Stimulated activated CD4-positive, alpha-beta T cell treated with anti-CD3 and anti-CD28 coated beads, Interleukin-1b, Interleukin-23, amount 100 ng/mL, for 48 hours (primary cell): ENCODE measurements around the gene LZTS2.

Experiments used
- DNase-seq: peaks from one replicate; pipeline ENCODE4 v3.0.0-alpha.2; 2020

Gene LZTS2

GRCh38 chr10:100978901-100979195 lies 20.8 kb upstream of the LZTS2 start:
- DNase-seq = no peak

DNA sequence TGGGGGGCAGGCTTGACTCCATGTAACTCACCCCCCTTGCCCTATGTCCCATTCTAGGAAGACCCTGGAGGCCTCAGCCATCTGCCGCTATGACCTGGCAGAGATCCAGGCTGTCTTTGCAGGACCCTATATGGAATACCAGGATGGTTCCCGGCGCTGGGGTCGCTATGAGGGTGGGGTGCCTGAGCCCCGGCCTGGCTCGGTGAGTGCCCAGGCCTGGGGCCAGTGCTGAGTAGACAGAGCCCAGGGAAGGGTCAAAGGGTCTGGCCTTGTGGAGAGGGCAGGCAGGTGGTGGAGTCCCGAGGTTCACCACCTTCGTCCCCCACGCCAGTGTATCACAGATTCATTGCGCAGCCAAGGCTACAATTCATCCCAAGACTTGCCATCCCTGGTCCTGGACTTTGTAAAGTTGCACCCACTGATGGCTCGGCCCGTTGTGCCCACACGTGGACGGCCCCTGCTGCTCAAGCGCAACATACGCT lies 19.8 kb upstream of the LZTS2 start:
- no peak for DNase-seq

GRCh38 chr10:100980311-100980710 lies 19.3 kb upstream of the LZTS2 start:
- DNase-seq = no peak

- no peak for DNase-seq
Observed at GRCh38 chr10:100980711-100981110, 18.9 kb upstream of the LZTS2 start.

- DNase-seq = no peak
Observed at GRCh38 chr10:100981178-100981772, 18.3 kb upstream of the LZTS2 start.

- DNase-seq = no peak
Observed at GRCh38 chr10:100982916-100983830, 16.4 kb upstream of the LZTS2 start.

DNA sequence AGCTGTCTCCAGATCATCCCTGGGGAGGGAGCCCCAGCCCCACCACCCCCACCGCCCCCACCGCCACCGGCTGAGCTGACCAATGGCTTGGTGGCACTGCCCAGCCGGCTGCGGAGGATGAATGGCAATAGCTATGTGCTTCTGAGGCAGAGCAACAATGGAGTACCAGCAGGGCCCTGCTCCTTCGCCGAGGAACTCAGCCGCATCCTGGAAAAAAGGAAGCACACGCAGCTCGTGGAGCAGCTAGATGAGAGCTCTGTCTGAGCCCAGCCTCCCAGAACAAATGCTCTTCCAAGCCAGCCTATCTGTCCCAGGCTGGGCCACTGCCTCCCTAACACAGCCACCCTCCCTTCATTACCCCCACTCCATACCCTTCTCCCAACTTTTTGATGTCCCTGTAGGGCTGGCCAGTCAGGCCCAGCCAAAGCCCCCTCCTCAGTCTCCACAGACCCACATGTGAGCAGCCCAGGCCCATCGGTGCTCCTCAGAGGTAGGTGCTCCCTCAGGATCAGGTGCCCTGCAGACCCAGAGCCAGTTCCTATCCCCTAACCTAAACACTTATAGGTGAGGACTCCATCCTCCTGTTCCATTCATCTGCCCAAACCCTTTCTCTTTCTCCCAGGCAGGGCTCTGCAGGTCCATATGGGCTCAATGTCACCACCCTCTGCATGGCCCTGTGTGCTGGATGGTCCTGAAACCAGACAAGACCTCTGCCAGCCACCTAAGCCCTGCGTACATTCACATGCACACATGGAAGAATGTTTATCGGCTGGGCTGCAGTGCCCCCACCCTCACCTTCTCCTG lies 15.5 kb upstream of the LZTS2 start:
- no peak for DNase-seq

- no peak for DNase-seq
Observed at GRCh38 chr10:100984672-100985177, 14.9 kb upstream of the LZTS2 start.

DNA sequence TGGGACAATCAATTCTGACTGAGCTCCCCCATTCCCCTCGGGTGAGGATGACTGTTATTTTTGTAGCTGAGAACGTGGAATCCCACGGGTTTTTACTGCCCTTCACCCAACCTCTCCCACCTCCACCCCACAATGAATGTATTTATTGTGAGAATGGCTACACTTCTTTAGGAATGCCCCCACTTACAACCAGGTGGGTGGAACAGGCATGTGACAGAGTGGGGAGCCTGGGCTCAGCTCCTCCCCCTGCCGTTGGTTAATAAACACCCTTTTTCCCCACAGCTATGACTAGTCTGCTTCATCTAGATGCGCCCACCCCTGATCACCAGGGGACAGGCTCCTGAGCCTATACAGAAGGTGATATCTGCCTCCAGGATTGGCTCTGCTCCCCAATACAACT lies 14.3 kb upstream of the LZTS2 start:
- no peak for DNase-seq

DNA sequence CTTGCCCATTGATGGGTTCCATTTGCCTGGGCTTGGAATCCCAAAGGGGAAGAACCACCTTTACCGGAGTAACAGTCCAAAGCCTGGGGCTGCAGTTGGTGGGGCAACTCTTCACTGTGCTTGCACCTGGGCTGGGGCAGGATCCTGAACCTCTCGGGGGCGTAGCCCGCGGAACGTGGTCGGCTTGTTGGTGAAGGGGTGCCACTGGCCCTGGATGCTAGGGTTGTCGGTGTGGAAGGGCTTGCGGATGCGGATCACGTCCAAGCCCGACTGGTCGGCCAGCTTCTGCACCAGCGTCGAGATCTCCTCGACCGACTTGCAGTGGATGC lies 13.0 kb upstream of the LZTS2 start:
- no peak for DNase-seq

DNA sequence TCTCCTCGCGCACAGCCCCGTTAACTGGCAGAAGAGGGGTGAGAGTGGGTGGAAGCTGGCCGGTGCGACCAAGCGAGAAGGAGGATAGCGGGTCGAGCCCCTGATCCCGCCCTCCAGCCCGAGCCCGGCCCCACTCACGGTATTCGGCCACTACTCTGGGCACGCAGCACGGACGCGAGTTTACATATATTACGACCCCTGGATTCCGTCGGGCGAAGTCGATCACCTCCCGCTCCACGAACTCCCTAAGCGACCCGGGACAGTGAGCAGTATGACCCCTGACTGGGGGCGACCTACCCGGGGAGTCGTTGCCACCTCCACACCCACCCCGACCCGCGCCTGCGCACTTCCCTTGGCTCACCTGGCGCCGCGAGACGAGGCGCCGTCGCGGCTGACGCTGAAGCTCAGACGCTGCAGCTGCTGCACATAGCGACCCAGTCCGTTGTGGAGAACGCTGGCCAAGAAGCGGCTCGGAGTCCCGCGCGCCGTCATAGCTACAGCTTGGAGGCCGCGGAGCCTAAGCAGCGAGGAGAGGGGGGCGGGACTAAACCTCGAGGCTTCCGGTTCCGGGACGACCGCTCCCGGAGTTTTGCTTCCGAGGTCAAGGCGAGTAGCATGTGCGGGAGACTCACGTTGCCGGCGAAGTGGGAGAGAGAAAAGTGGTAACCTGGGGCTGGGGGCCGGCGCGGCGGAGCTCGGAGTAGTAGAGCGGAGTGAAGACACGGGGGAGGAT lies 12.5 kb upstream of the LZTS2 start, which contains the start of the genes MRPL43 and TWNK:
Gene MRPL43, minus strand, starts transcription at position 546 of the 733 bp plus-strand sequence. Its CDS starts 54 bp downstream, at position 492.
Gene TWNK, plus strand, starts transcription at position 592 of the 733 bp plus-strand sequence. CDS start 668 bp downstream, outside the sequence.
- peak; percentile 84 for DNase-seq

GRCh38 chr10:100987685-100988049 lies 11.9 kb upstream of the LZTS2 start:
- no peak for DNase-seq

- DNase-seq = no peak
Observed at GRCh38 chr10:100988166-100988565, 11.4 kb upstream of the LZTS2 start.

DNA sequence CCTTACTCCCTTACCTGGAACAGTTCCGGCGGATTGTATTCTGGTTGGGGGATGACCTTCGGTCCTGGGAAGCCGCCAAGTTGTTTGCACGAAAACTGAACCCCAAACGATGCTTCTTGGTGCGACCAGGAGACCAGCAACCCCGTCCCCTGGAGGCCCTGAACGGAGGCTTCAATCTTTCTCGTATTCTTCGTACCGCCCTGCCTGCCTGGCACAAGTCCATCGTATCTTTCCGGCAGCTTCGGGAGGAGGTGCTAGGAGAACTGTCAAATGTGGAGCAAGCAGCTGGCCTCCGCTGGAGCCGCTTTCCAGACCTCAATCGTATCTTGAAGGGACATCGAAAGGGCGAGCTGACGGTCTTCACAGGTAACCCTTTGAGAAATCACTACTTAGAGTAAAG lies 10.5 kb upstream of the LZTS2 start:
- no peak for DNase-seq

GRCh38 chr10:100993986-100994708 lies 5.5 kb upstream of the LZTS2 start:
- no peak for DNase-seq

DNA sequence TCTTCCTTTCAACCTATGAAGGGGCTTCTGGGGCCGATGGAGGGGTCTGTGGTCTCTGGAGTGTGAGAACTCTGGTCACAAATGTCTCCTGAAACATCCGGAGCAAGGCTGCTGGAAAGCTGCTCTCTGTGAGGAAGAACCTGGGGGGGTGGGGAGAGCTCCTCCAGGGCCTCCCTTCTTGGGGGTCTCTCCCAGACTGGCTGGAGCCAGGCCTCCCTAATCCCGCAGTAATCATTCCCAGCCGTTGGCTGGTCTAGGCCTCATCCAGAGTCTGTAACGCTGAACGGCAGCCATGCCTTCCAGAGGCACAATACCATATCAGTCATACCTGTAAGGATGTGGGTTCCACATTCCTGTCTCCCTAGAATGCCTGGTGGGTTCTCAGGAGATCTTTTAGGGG lies 4.4 kb upstream of the LZTS2 start:
- DNase-seq = no peak

DNA sequence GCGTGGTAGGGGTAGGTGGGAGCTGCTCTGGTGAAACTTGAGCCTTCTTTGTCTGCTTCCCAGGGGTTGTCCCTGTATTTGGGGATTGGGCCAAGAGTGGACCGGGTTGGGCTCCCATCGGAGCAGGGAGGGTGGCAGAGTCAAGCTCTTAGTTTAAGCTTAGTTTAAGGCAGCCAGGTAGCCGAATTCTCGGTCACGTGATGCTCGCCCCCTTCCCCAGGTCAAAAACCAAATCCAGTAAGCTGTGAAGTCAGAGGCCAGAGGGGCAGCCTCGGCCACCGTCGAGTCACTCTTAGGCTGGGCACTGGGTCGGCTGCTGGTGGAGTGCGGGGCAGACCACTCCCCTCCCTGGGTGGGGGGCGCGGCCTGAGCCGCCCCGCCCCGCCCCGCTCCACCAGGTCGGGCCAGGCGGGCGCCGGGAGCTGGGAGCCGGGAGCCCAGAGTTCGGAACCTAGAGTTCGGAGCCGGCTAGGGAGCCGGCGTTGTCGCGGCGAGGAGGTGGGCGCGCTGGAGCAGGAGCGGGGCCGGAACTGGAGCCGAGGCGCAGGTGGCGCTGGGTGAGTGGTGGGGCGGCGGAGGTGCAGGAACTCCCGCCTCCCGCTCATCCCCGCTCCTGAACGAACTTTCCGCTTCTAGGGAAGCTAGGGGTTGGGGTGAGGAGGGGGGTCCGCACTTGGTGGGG lies 2.8 kb upstream of the LZTS2 start:
- peak; percentile 35 for DNase-seq

DNA sequence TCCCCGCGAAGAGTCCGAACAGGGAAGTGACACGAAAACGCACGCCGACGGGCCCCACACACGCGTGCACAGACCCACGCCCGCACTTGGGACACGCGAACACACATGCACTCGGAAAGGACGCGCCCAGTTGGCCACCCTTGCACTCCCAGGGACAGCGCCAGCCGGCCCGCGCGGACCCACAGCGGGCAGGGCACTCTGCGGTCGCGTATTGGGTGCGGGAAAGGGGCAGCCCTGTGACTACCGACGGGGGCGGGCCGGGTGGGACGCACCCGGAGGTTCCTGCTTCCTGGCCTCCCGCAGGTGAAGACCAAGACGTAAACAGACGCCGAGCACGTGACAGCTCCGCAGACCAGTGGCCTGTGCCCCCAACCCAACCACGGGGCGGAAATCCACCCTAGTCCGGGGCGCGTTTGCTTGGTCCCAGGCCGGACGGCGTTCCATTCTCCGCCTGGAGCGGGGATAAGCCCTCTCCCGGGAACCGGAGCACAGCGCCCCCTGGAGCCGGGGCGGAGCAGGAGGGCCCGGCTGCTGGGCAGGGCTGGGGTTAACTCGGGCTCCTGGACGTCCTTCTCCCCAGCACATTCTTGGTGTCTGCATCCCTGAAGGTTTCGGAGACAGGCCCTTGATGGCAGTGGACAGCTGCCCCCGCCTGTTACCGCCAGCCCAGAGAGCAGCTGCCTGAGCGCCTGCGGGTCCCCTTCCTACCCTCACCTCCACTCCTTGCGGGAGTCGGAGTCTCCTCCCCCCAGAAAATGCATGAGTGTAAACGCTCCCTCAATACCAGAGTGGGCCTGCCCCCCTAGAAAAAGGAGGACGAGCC lies 2.0 kb upstream of the LZTS2 start:
- DNase-seq = peak; percentile 68

DNA sequence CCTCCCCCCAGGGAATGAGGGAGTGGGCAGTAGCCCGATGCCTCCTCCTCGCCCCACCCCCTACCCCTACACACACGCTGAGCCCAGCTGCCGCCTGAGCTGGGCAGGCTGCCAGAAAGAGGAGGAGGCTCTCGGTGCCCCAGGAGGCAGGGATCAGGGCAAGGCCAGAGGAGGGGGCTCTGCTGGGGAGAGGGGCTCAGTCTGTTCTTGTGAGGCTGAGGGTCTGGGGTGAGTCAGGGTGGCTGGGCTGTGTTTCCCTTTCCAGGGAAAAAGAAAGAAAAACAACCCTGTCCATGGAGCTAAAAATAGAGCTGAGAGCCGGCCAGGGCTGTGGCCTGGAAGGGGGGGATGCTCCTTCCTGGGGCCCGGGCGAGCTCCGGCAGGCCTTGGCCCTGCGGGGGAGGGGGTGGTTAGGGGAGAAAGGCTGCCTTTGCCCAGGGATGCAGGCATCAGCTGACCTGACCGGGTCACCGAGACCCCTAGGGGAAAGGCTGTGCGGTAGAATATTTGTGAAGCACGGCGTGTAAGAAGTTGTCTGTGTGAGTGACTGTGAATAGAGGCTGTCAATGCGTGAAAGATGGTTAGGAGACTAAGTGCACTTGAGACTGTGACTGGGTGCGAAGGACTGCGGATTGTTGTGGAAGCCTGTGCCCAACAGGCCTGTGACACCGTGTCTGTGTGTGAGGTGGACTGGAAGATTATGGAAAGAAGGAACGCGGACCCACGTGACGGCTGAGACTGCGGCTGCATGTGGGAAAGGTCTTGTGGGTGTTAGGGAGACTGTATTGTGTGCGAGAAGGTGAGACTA lies 1.2 kb upstream of the LZTS2 start:
- peak; percentile 64 for DNase-seq
